Kidney (tissue), 14 donors: ENCODE measurements around the gene TRIM32. TPM values are rescaled to one million over a fixed set of nuclear protein-coding genes. Genes with fewer than 3 reads are reported as not detected.

Experiments
- DNase-seq, 5 donors: peaks; one replicate each; pipeline ENCODE4 v3.0.0-alpha.2; 2013 to 2020
- FAIRE-seq: peaks from 2 replicates; lab custom pipeline; 2012; peaks lifted over from hg19 to GRCh38; lab: Jason Lieb, UNC
- H3K27ac ChIP-seq, 2 donors: one replicate each; pipeline ENCODE4 v1.7.0; 2013; ENCODE audit warnings: low read depth in 2 of 2, low read length in 2 of 2, inconsistent platforms in 1 of 2
- H3K27me3 ChIP-seq: one replicate; pipeline ENCODE4 v1.7.1; 2013; ENCODE audit warnings: low read length, inconsistent platforms; ENCODE audit not compliant: control insufficient read depth, insufficient read depth
- H3K36me3 ChIP-seq, 3 donors: one replicate each; pipeline versions ENCODE4 v1.7.0 to v1.7.1; 2013; ENCODE audit warnings: low read length in 3 of 3, control low read depth in 1 of 3, inconsistent platforms in 1 of 3; ENCODE audit not compliant: insufficient read depth in 3 of 3, control insufficient read depth in 2 of 3
- H3K4me1 ChIP-seq, 3 donors: one replicate each; pipeline versions ENCODE4 v1.7.0 to v1.7.1; 2013; ENCODE audit warnings: low read length in 3 of 3, inconsistent platforms in 1 of 3, low read depth in 1 of 3; ENCODE audit not compliant: control insufficient read depth in 2 of 3, insufficient read depth in 2 of 3
- H3K4me3 ChIP-seq, 3 donors: one replicate each; pipeline versions ENCODE4 v1.7.0 to v1.8.1; 2013; ENCODE audit warnings: low read length in 3 of 3, control low read depth in 1 of 3, inconsistent platforms in 1 of 3
- H3K9ac ChIP-seq, 3 donors: one replicate each; pipeline versions ENCODE4 v1.7.0 to v1.7.1; 2013; ENCODE audit warnings: low read length in 3 of 3, control low read depth in 1 of 3, inconsistent platforms in 1 of 3
- H3K9me3 ChIP-seq, 3 donors: one replicate each; pipeline versions ENCODE4 v1.7.0 to v1.7.1; 2013; ENCODE audit warnings: low read length in 3 of 3, control low read depth in 1 of 3, inconsistent platforms in 1 of 3; ENCODE audit not compliant: control insufficient read depth in 2 of 3, insufficient read depth in 1 of 3
- intact Hi-C: fragments of 100-400 bp; cut with DNase I; formaldehyde crosslinking; loops from one replicate; pipeline ENCODE4 v1.11.1; 2022
- polyA plus RNA-seq: library from polyadenylated mRNA; stranded (reverse); fragments of 350-450 nt; fragmentation: Illumina TruSeq; extraction: RNeasy Lipid Tissue Mini Kit (QIAGEN cat#74804); gene quantifications from one replicate; pipeline ENCODE4 v1.2.3, GENCODE V29; 2014; ENCODE audit warnings: low read depth, low replicate concordance; ENCODE audit not compliant: insufficient read depth
- total RNA-seq: library from RNA; stranded (reverse); fragmentation: NEBNext Ultra II Directional; extraction: Animal tissue kit (Norgen Biotek cat#: 25700); gene quantifications from one replicate; pipeline ENCODE4 v1.2.1, GENCODE V29; 2021
- TF ChIP-seq, protein P1 (sequence below): IDR thresholded peaks from 3 replicates; pipeline ENCODE4 v1.5.1; 2012; ENCODE audit warnings: mild to moderate bottlenecking, moderate library complexity, borderline replicate concordance; ENCODE audit not compliant: insufficient read depth; ENCODE audit errors: extremely low read depth
- donor health status: control.
- donor health status: control.
- donor health status: control.
- donor health status: control.
- donor health status: control.
- donor health status: DM: yes; HTN: yes; CAD: no.
- donor health status: Normal renal cell carcinoma (clear cell type).

The TRIM32 gene
- total and polyA plus RNA-seq, 2 donors from 2014 or later = 5.2 to 22.6 TPM

DNA sequence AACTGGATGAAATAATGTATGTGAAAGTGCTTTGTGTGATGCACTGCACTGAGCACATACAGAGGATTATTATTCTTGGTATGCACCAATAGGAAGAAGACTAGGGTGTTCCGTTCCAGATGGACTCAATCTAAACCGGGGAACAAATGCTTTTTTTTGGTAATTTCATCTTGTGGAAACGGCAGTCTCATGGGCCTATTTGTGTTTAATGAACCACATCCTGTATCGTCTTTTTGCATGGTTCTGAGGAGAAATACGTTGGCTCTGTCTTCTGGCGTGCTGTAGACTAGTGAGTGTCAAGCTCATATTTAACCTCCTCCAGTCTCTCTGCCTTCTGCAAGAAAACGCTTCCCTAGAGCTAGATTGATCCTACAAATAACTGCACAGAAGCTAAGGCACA, 30.0 kb downstream of the TRIM32 start:
- no peaks in the 10 kb centered on the region for H3K27me3 ChIP-seq
- peaks cover 0 to 2% (median 0%) of the 10 kb centered on the region in 3 donors for H3K36me3 ChIP-seq
- H3K4me1 ChIP-seq = no peaks in the 10 kb centered on the region
- H3K27ac ChIP-seq = no peak overlapping the region
- no peak for FAIRE-seq
- H3K4me3 ChIP-seq = no peak overlapping the region
- DNase-seq = peak in 2 of 5 donors; percentile 35 to 79
- no peaks in the 10 kb centered on the region for H3K9me3 ChIP-seq
- intact Hi-C loops = no loop called here
- TF ChIP-seq, protein P1, sequence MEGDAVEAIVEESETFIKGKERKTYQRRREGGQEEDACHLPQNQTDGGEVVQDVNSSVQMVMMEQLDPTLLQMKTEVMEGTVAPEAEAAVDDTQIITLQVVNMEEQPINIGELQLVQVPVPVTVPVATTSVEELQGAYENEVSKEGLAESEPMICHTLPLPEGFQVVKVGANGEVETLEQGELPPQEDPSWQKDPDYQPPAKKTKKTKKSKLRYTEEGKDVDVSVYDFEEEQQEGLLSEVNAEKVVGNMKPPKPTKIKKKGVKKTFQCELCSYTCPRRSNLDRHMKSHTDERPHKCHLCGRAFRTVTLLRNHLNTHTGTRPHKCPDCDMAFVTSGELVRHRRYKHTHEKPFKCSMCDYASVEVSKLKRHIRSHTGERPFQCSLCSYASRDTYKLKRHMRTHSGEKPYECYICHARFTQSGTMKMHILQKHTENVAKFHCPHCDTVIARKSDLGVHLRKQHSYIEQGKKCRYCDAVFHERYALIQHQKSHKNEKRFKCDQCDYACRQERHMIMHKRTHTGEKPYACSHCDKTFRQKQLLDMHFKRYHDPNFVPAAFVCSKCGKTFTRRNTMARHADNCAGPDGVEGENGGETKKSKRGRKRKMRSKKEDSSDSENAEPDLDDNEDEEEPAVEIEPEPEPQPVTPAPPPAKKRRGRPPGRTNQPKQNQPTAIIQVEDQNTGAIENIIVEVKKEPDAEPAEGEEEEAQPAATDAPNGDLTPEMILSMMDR = no peak
- H3K9ac ChIP-seq = no peak overlapping the region

DNA sequence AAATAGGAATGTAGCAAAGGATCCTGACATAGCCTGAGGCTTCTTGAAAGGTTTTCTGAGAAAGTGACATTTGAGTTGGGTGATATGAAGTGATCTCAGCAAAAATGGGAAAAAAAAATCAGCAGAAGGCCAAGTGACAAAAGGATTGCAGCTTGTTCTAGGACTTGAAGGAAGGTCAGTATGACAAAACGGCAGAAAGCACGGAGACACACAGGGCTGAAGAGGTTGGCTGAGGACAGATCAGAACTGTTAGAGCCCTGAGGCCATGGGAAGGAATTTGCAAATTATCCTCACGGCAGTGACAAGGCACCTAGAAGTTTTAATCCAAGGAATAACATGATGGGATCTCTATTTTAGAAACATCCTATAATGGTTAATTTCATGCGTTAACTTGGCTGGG, 31.0 kb downstream of the TRIM32 start:
- no peaks in the 10 kb centered on the region for H3K4me1 ChIP-seq
- H3K9me3 ChIP-seq = no peaks in the 10 kb centered on the region
- no peaks in the 10 kb centered on the region for H3K27me3 ChIP-seq
- no peak overlapping the region for H3K27ac ChIP-seq
- peaks cover 0 to 2% (median 0%) of the 10 kb centered on the region in 3 donors for H3K36me3 ChIP-seq
- no peak overlapping the region for H3K4me3 ChIP-seq
- intact Hi-C loops = no loop called here
- no peak for DNase-seq
- TF ChIP-seq, protein P1 = no peak
- FAIRE-seq = no peak
- no peak overlapping the region for H3K9ac ChIP-seq

DNA sequence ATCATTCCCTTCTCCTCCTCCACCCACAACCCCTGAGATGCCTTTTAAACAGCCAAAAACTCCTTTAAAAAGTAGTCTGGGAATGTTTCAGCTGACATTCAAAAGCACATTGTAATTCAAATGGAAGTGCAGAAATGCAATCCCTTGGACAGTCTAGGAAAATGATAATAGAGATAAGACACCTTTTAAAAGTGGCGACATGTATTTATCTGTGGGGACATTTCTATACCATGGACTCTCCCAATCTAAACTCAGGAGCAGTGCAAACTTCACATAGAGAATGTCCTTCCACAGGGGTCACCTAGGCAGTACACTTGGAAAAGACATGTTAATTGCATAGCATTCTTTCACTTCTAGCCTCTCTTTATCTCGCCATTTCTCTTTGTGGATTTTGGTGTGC, 33.0 kb downstream of the TRIM32 start:
- TF ChIP-seq, protein P1 = no peak
- Histone ChIP-seq H3K9ac (no peak overlapping the region), H3K36me3 (peaks cover 0 to 2% (median 0%) of the 10 kb centered on the region in 3 donors), H3K27ac (no peak overlapping the region), H3K9me3 (no peaks in the 10 kb centered on the region), H3K4me1 (no peaks in the 10 kb centered on the region), H3K27me3 (no peaks in the 10 kb centered on the region), H3K4me3 (no peak overlapping the region)
- intact Hi-C loops = no loop called here
- DNase-seq (no peak), FAIRE-seq (no peak)

DNA sequence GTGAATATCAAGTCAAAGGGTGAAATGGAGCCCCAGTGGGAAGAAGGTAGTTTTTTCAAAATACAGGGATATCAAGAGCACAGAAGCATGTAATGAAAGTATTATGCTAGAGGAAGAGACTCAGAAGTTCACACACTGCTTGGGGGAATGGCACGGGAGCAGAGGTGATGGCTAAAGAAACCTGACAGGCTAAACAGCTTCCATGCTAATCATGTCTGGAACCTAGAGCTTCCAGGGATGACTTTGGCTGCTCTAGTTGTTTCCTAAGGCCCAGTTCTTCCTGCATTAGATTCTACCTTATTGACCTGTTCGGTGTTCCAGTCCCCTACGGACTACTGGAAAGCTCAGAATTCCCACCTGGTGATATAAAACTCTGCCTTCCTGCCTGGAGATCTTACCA, 34.3 kb downstream of the TRIM32 start:
- TF ChIP-seq, protein P1 = no peak
- FAIRE-seq (no peak), DNase-seq (no peak)
- no peaks in the 10 kb centered on the region for H3K4me1 ChIP-seq
- intact Hi-C loops = no loop called here
- no peaks in the 10 kb centered on the region for H3K9me3 ChIP-seq
- H3K4me3 ChIP-seq = no peak overlapping the region
- peaks cover 0 to 2% (median 0%) of the 10 kb centered on the region in 3 donors for H3K36me3 ChIP-seq
- no peak overlapping the region for H3K27ac ChIP-seq
- no peak overlapping the region for H3K9ac ChIP-seq
- no peaks in the 10 kb centered on the region for H3K27me3 ChIP-seq
